Measurements from ENCODE around the gene GNG8. TPM values are rescaled to one million over a fixed set of nuclear protein-coding genes. Genes with fewer than 3 reads are reported as not detected.
"Not testable (repeated sequence)": the region's sequence is repeated elsewhere in the genome, so short reads cannot be mapped to it uniquely, and the experiment has no call there.

GNG8 gene
- total RNA-seq, 1 donor from 2014 or later: not detected

- no peak for DNase-seq (ENCODE audit: low spot score)
- intact Hi-C loops (cut with DNase I): no loop called here
Measured at GRCh38 chr19:46648961-46649960, 13.3 kb upstream of the GNG8 start.

GRCh38 chr19:46648060-46648960 lies 12.3 kb upstream of the GNG8 start:
- intact Hi-C loops (cut with DNase I): no loop called here
- no peak for DNase-seq (ENCODE audit: low spot score)

GRCh38 chr19:46646402-46646801 lies 10.4 kb upstream of the GNG8 start:
- no peak for DNase-seq (ENCODE audit: low spot score)
- intact Hi-C loops (cut with DNase I): no loop called here

- DNase-seq (ENCODE audit: low spot score): no peak
- intact Hi-C loops (cut with DNase I): no loop called here
Measured at GRCh38 chr19:46644720-46645119, 8.7 kb upstream of the GNG8 start.

GRCh38 chr19:46640656-46641055 lies 4.7 kb upstream of the GNG8 start:
- no peak for DNase-seq (ENCODE audit: low spot score)
- intact Hi-C loops (cut with DNase I): no loop called here

GRCh38 chr19:46639358-46640182 lies 3.6 kb upstream of the GNG8 start:
- DNase-seq (ENCODE audit: low spot score): no peak
- intact Hi-C loops (cut with DNase I): no loop called here

GRCh38 chr19:46637224-46637623 lies 1.2 kb upstream of the GNG8 start:
- intact Hi-C loops (cut with DNase I): no loop called here
- no peak for DNase-seq (ENCODE audit: low spot score)

- intact Hi-C loops (cut with DNase I): no loop called here
- DNase-seq (ENCODE audit: low spot score): no peak
Measured at GRCh38 chr19:46634656-46635218, 1.3 kb downstream of the GNG8 start.

- intact Hi-C loops (cut with DNase I): no loop called here
- DNase-seq (ENCODE audit: low spot score): peak; percentile 90
Measured at GRCh38 chr19:46634045-46634655, 1.9 kb downstream of the GNG8 start.

GRCh38 chr19:46633130-46633529 lies 2.9 kb downstream of the GNG8 start:
- intact Hi-C loops (cut with DNase I): no loop called here
- no peak for DNase-seq (ENCODE audit: low spot score)

- intact Hi-C loops (cut with DNase I): no loop called here
- no peak for DNase-seq (ENCODE audit: low spot score)
Measured at GRCh38 chr19:46631481-46631880, 4.5 kb downstream of the GNG8 start.

GRCh38 chr19:46630586-46631205 lies 5.3 kb downstream of the GNG8 start:
- no peak for DNase-seq (ENCODE audit: low spot score)
- intact Hi-C loops (cut with DNase I): no loop called here

GRCh38 chr19:46629546-46630025 lies 6.4 kb downstream of the GNG8 start:
- intact Hi-C loops (cut with DNase I): no loop called here
- no peak for DNase-seq (ENCODE audit: low spot score)

GRCh38 chr19:46628970-46629369 lies 7.0 kb downstream of the GNG8 start:
- DNase-seq (ENCODE audit: low spot score); intact Hi-C loops (cut with DNase I): not testable (repeated sequence)

GRCh38 chr19:46626446-46626845 lies 9.6 kb downstream of the GNG8 start:
- DNase-seq (ENCODE audit: low spot score): no peak
- intact Hi-C loops (cut with DNase I): no loop called here

GRCh38 chr19:46625731-46626130 lies 10.3 kb downstream of the GNG8 start:
- intact Hi-C loops (cut with DNase I): no loop called here
- no peak for DNase-seq (ENCODE audit: low spot score)

GRCh38 chr19:46624958-46625661 lies 10.9 kb downstream of the GNG8 start, which contains the start of gene PTGIR:
Gene PTGIR (minus strand): TSS chr19:46625089. CDS start chr19:46624225, 864 bp downstream.
- intact Hi-C loops (cut with DNase I): no loop called here
- peak; percentile 84 for DNase-seq (ENCODE audit: low spot score)
